Kidney (tissue), 22 donors: ENCODE measurements around the gene TIMM21. TPM values are rescaled to one million over a fixed set of nuclear protein-coding genes. Genes with fewer than 3 reads are reported as not detected.
A peak's percentile ranks its signal among the peaks of the same experiment; 100 is the strongest.

Experiments
- DNase-seq, 5 donors: peaks; one replicate each; pipeline ENCODE4 v3.0.0-alpha.2; 2013 to 2020
- FAIRE-seq: peaks from 2 replicates; lab custom pipeline; 2012; peaks lifted over from hg19 to GRCh38; lab: Jason Lieb, UNC
- H3K27ac ChIP-seq, 2 donors: one replicate each; pipeline ENCODE4 v1.7.0; 2013; ENCODE audit warnings: low read depth in 2 of 2, low read length in 2 of 2, inconsistent platforms in 1 of 2
- H3K27me3 ChIP-seq: one replicate; pipeline ENCODE4 v1.7.1; 2013; ENCODE audit warnings: low read length, inconsistent platforms; ENCODE audit not compliant: control insufficient read depth, insufficient read depth
- H3K36me3 ChIP-seq, 3 donors: one replicate each; pipeline versions ENCODE4 v1.7.0 to v1.7.1; 2013; ENCODE audit warnings: low read length in 3 of 3, control low read depth in 1 of 3, inconsistent platforms in 1 of 3; ENCODE audit not compliant: insufficient read depth in 3 of 3, control insufficient read depth in 2 of 3
- H3K4me1 ChIP-seq, 3 donors: one replicate each; pipeline versions ENCODE4 v1.7.0 to v1.7.1; 2013; ENCODE audit warnings: low read length in 3 of 3, inconsistent platforms in 1 of 3, low read depth in 1 of 3; ENCODE audit not compliant: control insufficient read depth in 2 of 3, insufficient read depth in 2 of 3
- H3K4me3 ChIP-seq, 3 donors: one replicate each; pipeline versions ENCODE4 v1.7.0 to v1.8.1; 2013; ENCODE audit warnings: low read length in 3 of 3, control low read depth in 1 of 3, inconsistent platforms in 1 of 3
- H3K9ac ChIP-seq, 3 donors: one replicate each; pipeline versions ENCODE4 v1.7.0 to v1.7.1; 2013; ENCODE audit warnings: low read length in 3 of 3, control low read depth in 1 of 3, inconsistent platforms in 1 of 3
- H3K9me3 ChIP-seq, 3 donors: one replicate each; pipeline versions ENCODE4 v1.7.0 to v1.7.1; 2013; ENCODE audit warnings: low read length in 3 of 3, control low read depth in 1 of 3, inconsistent platforms in 1 of 3; ENCODE audit not compliant: control insufficient read depth in 2 of 3, insufficient read depth in 1 of 3
- intact Hi-C: fragments of 100-400 bp; cut with DNase I; formaldehyde crosslinking; loops from one replicate; pipeline ENCODE4 v1.11.1; 2022
- long read RNA-seq, 10 donors: library from polyadenylated mRNA in 1 of 10; unstranded in 1 of 10; transcript quantifications; one replicate each; pipeline ENCODE4 v2.0.0 and lab custom pipeline, GENCODE V29; 2021 to 2026
- polyA plus RNA-seq: library from polyadenylated mRNA; stranded (reverse); fragments of 350-450 nt; fragmentation: Illumina TruSeq; extraction: RNeasy Lipid Tissue Mini Kit (QIAGEN cat#74804); gene quantifications from one replicate; pipeline ENCODE4 v1.2.3, GENCODE V29; 2014; ENCODE audit warnings: low read depth, low replicate concordance; ENCODE audit not compliant: insufficient read depth
- total RNA-seq: library from RNA; stranded (reverse); fragmentation: NEBNext Ultra II Directional; extraction: Animal tissue kit (Norgen Biotek cat#: 25700); gene quantifications from one replicate; pipeline ENCODE4 v1.2.1, GENCODE V29; 2021
- TF ChIP-seq, protein P1 (sequence below): IDR thresholded peaks from 3 replicates; pipeline ENCODE4 v1.5.1; 2012; ENCODE audit warnings: mild to moderate bottlenecking, moderate library complexity, borderline replicate concordance; ENCODE audit not compliant: insufficient read depth; ENCODE audit errors: extremely low read depth
- donor health status: control.
- donor health status: control.
- donor health status: control.
- donor health status: control.
- donor health status: control.
- donor health status: DM: yes; HTN: yes; CAD: no.
- donor health status: Normal renal cell carcinoma (clear cell type).

Gene TIMM21
- total RNA-seq: 28.5 TPM
- 77.4 TPM for polyA plus RNA-seq
- long read RNA-seq, donor 1, transcript TIMM21-201 (6 exons, 3,095 nt): major isoform, 6 of 10 reads
- long read RNA-seq, donor 1, partial matches to known transcripts: 0 of 10 reads
- long read RNA-seq, donor 1, other reads (novel, unspliced or antisense): 0 of 10 reads
- long read RNA-seq, donor 2, transcript TIMM21-201 (6 exons, 3,095 nt): major isoform, 16 of 19 reads
- long read RNA-seq, donor 2, partial matches to known transcripts: 0 of 19 reads
- long read RNA-seq, donor 2, other reads (novel, unspliced or antisense): 0 of 19 reads
- long read RNA-seq, donor 3, transcript TIMM21-201 (6 exons, 3,095 nt): major isoform, 8 of 19 reads
- long read RNA-seq, donor 3, partial matches to known transcripts: 5 of 19 reads
- long read RNA-seq, donor 3, other reads (novel, unspliced or antisense): 0 of 19 reads
- long read RNA-seq, donor 4, transcript TIMM21-201 (6 exons, 3,095 nt): major isoform, 15 of 15 reads
- long read RNA-seq, donor 4, partial matches to known transcripts: 0 of 15 reads
- long read RNA-seq, donor 4, other reads (novel, unspliced or antisense): 0 of 15 reads
- long read RNA-seq, donor 5, partial matches to known transcripts: 0 of 1 reads
- long read RNA-seq, donor 5, other reads (novel, unspliced or antisense): 0 of 1 reads
- long read RNA-seq, donor 6, transcript TIMM21-201 (6 exons, 3,095 nt): major isoform, 28 of 49 reads
- long read RNA-seq, donor 6, partial matches to known transcripts: 18 of 49 reads
- long read RNA-seq, donor 6, other reads (novel, unspliced or antisense): 0 of 49 reads
- long read RNA-seq, donor 7, transcript TIMM21-201 (6 exons, 3,095 nt): major isoform, 10 of 14 reads
- long read RNA-seq, donor 7, partial matches to known transcripts: 3 of 14 reads
- long read RNA-seq, donor 7, other reads (novel, unspliced or antisense): 1 of 14 reads
- long read RNA-seq, donor 8, transcript TIMM21-201 (6 exons, 3,095 nt): major isoform, 11 of 17 reads
- long read RNA-seq, donor 8, partial matches to known transcripts: 0 of 17 reads
- long read RNA-seq, donor 8, other reads (novel, unspliced or antisense): 0 of 17 reads
- long read RNA-seq, donor 9, transcript TIMM21-201 (6 exons, 3,095 nt): major isoform, 5 of 11 reads
- long read RNA-seq, donor 9, partial matches to known transcripts: 6 of 11 reads
- long read RNA-seq, donor 9, other reads (novel, unspliced or antisense): 0 of 11 reads
- long read RNA-seq, donor 10, transcript TIMM21-201 (6 exons, 3,095 nt): major isoform, 5 of 22 reads
- long read RNA-seq, donor 10, partial matches to known transcripts: 11 of 22 reads
- long read RNA-seq, donor 10, other reads (novel, unspliced or antisense): 0 of 22 reads

- Histone ChIP-seq H3K27ac (peak within 1 kb of the TSS; percentile 89 to 96), H3K9ac (peak within 1 kb of the TSS; percentile 61 to 97 (median 96)), H3K4me1 (peaks cover 2 to 17% (median 4%) of the 10 kb centered on the region in 3 donors), H3K27me3 (no peaks in the 10 kb centered on the region), H3K4me3 (peak within 1 kb of the TSS; percentile 95 to 100 (median 99)), H3K9me3 (no peaks in the 10 kb centered on the region), H3K36me3 (peaks cover 0 to 3% (median 0%) of the 10 kb centered on the region in 3 donors)
- TF ChIP-seq, protein P1, sequence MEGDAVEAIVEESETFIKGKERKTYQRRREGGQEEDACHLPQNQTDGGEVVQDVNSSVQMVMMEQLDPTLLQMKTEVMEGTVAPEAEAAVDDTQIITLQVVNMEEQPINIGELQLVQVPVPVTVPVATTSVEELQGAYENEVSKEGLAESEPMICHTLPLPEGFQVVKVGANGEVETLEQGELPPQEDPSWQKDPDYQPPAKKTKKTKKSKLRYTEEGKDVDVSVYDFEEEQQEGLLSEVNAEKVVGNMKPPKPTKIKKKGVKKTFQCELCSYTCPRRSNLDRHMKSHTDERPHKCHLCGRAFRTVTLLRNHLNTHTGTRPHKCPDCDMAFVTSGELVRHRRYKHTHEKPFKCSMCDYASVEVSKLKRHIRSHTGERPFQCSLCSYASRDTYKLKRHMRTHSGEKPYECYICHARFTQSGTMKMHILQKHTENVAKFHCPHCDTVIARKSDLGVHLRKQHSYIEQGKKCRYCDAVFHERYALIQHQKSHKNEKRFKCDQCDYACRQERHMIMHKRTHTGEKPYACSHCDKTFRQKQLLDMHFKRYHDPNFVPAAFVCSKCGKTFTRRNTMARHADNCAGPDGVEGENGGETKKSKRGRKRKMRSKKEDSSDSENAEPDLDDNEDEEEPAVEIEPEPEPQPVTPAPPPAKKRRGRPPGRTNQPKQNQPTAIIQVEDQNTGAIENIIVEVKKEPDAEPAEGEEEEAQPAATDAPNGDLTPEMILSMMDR: no peak
- FAIRE-seq: peak; percentile 82
- intact Hi-C loops: no loop called here
- peak; percentile 96 to 99 (median 98) for DNase-seq
These were observed at the start of gene TIMM21, which contains the start of gene FBXO15 for GRCh38 chr18:74147779-74148542. TIMM21 (plus strand) TSS chr18:74148523; CDS start chr18:74148809, 286 bp downstream. FBXO15 (minus strand) TSS chr18:74147834; CDS start chr18:74147785, 49 bp downstream.

DNA sequence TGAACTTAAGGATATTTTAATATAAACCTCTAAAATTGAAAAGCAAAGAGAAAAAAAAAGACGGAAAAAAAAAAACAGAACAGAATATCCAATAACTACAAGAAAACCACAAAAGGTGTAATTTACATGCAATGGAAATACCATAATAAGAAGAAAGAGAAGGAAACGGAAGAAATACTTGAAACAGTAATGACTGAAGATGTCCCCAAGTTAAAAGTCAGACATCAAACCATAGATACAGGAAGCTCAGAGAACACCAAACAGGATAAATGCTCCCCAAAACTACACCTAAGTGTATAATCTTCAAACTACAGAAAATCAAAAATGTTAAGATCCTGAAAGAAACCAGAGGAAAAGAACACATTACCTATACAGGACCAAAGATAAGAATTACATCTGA is 39.9 kb upstream of the TIMM21 start:
- H3K27me3 ChIP-seq: no peaks in the 10 kb centered on the region

More for the DNA sequence above, 39.9 kb upstream of the TIMM21 start:
- H3K4me3 ChIP-seq: no peak overlapping the region
- H3K9me3 ChIP-seq: peaks cover 0 to 8% (median 2%) of the 10 kb centered on the region in 3 donors
- FAIRE-seq (no peak), DNase-seq (no peak)
- intact Hi-C loops: no loop called here
- no peak overlapping the region for H3K9ac ChIP-seq
- H3K27ac ChIP-seq: no peak overlapping the region
- no peaks in the 10 kb centered on the region for H3K36me3 ChIP-seq
- TF ChIP-seq, protein P1: no peak
- H3K4me1 ChIP-seq: no peaks in the 10 kb centered on the region
